ENCODE results near the gene RPS27. TPM values are rescaled to one million over a fixed set of nuclear protein-coding genes. Genes with fewer than 3 reads are reported as not detected.

The RPS27 gene
- total RNA-seq, 1 experiment from 2014 or later: 1,095 TPM

DNA sequence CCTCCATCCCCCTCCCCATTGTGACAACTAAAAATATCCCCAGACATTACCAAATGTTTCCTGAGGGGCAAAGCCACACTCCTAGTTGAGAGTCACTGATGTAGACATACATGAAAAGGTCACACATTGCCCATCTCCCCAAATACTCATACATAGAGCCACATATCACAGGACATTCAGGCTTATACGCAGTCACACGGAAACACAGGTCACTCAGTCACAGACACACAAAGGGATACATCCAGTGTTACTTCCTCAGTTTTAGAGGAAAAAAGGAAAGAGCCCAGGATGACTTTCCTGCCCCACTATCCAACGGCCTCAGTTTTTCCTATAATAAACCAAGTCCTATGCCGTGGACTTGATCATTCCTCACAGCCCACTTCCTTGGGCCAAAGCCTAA, 29.1 kb upstream of the RPS27 start:
- Histone ChIP-seq H3K27me3 (ENCODE audit: control insufficient read depth, insufficient read depth, low read length) (no peaks in the 10 kb centered on the region), H3K27ac (ENCODE audit: low read length) (peak overlapping the region; percentile 94), H3K4me3 (ENCODE audit: low read depth in 2 of 2, low read length in 2 of 2) (peak overlapping the region; percentile 60 to 95; a peak in 3 of 4 replicates), H3K4me1 (ENCODE audit: control insufficient read depth, insufficient read depth, low read length) (peaks cover 30% of the 10 kb centered on the region), H3K9me3 (ENCODE audit: control insufficient read depth, insufficient read depth, low read depth, low read length) (no peaks in the 10 kb centered on the region), H3K36me3 (ENCODE audit: control insufficient read depth, insufficient read depth, low read length) (no peaks in the 10 kb centered on the region; the same call in 1 of the 2 replicates)
- TF ChIP-seq, protein P1, sequence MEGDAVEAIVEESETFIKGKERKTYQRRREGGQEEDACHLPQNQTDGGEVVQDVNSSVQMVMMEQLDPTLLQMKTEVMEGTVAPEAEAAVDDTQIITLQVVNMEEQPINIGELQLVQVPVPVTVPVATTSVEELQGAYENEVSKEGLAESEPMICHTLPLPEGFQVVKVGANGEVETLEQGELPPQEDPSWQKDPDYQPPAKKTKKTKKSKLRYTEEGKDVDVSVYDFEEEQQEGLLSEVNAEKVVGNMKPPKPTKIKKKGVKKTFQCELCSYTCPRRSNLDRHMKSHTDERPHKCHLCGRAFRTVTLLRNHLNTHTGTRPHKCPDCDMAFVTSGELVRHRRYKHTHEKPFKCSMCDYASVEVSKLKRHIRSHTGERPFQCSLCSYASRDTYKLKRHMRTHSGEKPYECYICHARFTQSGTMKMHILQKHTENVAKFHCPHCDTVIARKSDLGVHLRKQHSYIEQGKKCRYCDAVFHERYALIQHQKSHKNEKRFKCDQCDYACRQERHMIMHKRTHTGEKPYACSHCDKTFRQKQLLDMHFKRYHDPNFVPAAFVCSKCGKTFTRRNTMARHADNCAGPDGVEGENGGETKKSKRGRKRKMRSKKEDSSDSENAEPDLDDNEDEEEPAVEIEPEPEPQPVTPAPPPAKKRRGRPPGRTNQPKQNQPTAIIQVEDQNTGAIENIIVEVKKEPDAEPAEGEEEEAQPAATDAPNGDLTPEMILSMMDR (IDR thresholded peaks at IDR 0.05): no peak
- TF ChIP-seq TCF7L2 (IDR thresholded peaks at IDR 0.05; ENCODE audit: low read depth, low read length): no peak
- TF ChIP-seq, protein P2, sequence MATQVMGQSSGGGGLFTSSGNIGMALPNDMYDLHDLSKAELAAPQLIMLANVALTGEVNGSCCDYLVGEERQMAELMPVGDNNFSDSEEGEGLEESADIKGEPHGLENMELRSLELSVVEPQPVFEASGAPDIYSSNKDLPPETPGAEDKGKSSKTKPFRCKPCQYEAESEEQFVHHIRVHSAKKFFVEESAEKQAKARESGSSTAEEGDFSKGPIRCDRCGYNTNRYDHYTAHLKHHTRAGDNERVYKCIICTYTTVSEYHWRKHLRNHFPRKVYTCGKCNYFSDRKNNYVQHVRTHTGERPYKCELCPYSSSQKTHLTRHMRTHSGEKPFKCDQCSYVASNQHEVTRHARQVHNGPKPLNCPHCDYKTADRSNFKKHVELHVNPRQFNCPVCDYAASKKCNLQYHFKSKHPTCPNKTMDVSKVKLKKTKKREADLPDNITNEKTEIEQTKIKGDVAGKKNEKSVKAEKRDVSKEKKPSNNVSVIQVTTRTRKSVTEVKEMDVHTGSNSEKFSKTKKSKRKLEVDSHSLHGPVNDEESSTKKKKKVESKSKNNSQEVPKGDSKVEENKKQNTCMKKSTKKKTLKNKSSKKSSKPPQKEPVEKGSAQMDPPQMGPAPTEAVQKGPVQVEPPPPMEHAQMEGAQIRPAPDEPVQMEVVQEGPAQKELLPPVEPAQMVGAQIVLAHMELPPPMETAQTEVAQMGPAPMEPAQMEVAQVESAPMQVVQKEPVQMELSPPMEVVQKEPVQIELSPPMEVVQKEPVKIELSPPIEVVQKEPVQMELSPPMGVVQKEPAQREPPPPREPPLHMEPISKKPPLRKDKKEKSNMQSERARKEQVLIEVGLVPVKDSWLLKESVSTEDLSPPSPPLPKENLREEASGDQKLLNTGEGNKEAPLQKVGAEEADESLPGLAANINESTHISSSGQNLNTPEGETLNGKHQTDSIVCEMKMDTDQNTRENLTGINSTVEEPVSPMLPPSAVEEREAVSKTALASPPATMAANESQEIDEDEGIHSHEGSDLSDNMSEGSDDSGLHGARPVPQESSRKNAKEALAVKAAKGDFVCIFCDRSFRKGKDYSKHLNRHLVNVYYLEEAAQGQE (IDR thresholded peaks at IDR 0.05; ENCODE audit: insufficient read depth in 1 of 2, low read depth in 2 of 2, low read length in 1 of 2): no peak
- no peak for TF ChIP-seq SIN3A (IDR thresholded peaks at IDR 0.05; ENCODE audit: borderline replicate concordance, insufficient read depth, low read depth, low read length)
- no peak for TF ChIP-seq POLR2AphosphoS5 (IDR thresholded peaks at IDR 0.05; ENCODE audit: low read depth, low read length)
- in situ Hi-C loops (cut with HindIII; ENCODE audit: low pct_unique_long_range_greater_than_20kb, low sequenced_read_pairs) (loop anchor here (5.0 kb wide), 1 partner anchor 74 kb away; no protein-coding TSS in a partner anchor), intact Hi-C loops (cut with micrococcal nuclease; ENCODE audit: unreplicated experiment) (no loop called here)
- ATAC-seq: no peak
- DNase-seq (ENCODE audit: low read depth, low spot score): no peak
- no TSS peak for BruUV-seq (replicated peaks)
- ChIA-PET CTCF (no interaction called here), POLR2A (no interaction called here)

DNA sequence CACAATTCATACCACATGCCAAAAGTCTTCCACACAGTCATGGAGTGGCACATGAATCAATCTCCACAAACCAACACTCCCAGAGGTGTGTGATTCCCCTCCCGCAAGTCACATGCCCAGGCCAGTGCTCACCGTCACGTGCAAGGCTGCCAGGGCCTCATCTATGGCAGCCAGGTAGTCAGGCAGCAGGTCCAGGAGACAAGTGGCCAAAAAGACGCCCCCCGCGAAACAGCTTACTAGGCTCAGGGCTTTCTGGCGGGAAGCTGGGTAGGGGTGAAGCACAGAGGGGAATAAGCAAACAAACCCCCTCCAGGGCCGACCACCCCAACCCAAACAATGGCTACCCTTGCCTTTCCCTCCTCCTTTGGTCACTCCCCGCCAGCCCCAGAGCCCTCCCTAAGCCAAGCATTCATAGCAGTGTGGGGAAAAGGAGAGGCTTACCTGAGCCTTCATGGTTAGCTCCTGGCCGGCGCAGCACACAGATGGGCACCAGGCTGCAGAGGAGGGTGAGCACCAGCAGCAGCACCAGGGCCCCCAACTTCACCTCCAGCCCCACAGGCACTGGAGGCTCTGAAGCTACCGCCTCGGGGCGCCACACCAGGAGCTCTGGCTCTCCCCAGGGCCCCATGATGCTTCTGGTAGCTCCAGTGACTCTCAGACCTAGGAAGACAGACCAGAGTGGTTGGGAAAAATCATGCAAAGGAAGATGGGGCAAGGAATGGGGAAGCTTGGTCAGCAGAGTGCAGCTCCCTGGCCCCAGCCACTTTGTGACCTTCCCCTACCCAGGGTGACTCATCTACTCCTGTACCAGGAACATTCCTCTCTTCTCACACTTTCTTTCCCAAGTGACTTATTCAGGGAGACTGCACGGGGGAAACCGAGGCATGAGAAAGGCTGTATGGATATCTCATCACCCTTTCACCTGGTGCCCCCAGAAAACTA, 28.2 kb upstream of the RPS27 start:
- H3K4me1 ChIP-seq (ENCODE audit: control insufficient read depth, insufficient read depth, low read length): peaks cover 23% of the 10 kb centered on the region
- no peaks in the 10 kb centered on the region; the same call in 1 of the 2 replicates for H3K36me3 ChIP-seq (ENCODE audit: control insufficient read depth, insufficient read depth, low read length)
- POLR2A ChIA-PET: interaction anchor here (0.5 to 0.6 kb wide), 2 partner anchors 24 to 181 kb away, joined by 3 to 4 read pairs; no protein-coding TSS in a partner anchor
- in situ Hi-C loops (cut with HindIII; ENCODE audit: low pct_unique_long_range_greater_than_20kb, low sequenced_read_pairs) (loop anchor here (5.0 kb wide), 1 partner anchor 75 kb away; no protein-coding TSS in a partner anchor), intact Hi-C loops (cut with micrococcal nuclease; ENCODE audit: unreplicated experiment) (no loop called here)
- H3K4me3 ChIP-seq (ENCODE audit: low read depth in 2 of 2, low read length in 2 of 2): peak overlapping the region; percentile 60 to 95
- no peak for DNase-seq (ENCODE audit: low read depth, low spot score)
- no TSS peak for BruUV-seq (replicated peaks)
- TF ChIP-seq SIN3A (IDR thresholded peaks at IDR 0.05; ENCODE audit: borderline replicate concordance, insufficient read depth, low read depth, low read length) (no peak), TCF7L2 (IDR thresholded peaks at IDR 0.05; ENCODE audit: low read depth, low read length) (no peak), POLR2AphosphoS5 (IDR thresholded peaks at IDR 0.05; ENCODE audit: low read depth, low read length) (no peak)
- TF ChIP-seq, protein P2 (IDR thresholded peaks at IDR 0.05; ENCODE audit: insufficient read depth in 1 of 2, low read depth in 2 of 2, low read length in 1 of 2): no peak
- TF ChIP-seq, protein P1 (IDR thresholded peaks at IDR 0.05): no peak
- no peaks in the 10 kb centered on the region for H3K9me3 ChIP-seq (ENCODE audit: control insufficient read depth, insufficient read depth, low read depth, low read length)
- no peak for ATAC-seq
- H3K27ac ChIP-seq (ENCODE audit: low read length): peak overlapping the region; percentile 94
- no peaks in the 10 kb centered on the region for H3K27me3 ChIP-seq (ENCODE audit: control insufficient read depth, insufficient read depth, low read length)
- CTCF ChIA-PET: no interaction called here
